NCI-H345 (cell line): ENCODE data around the gene CTSE.

Source experiments
- DNase-seq: peaks from one replicate; lab custom pipeline; 2025; lab: John Stamatoyannopoulos, UW

Gene CTSE

GRCh38 chr1:205991237-205991636 lies 32.5 kb downstream of the CTSE start:
- no peak for DNase-seq

- DNase-seq = no peak
Measured at GRCh38 chr1:205990226-205990625, 33.5 kb downstream of the CTSE start.

- DNase-seq = no peak
Measured at GRCh38 chr1:205989786-205990185, 33.9 kb downstream of the CTSE start.

- DNase-seq = no peak
Measured at GRCh38 chr1:205988585-205988995, 35.1 kb downstream of the CTSE start.

GRCh38 chr1:205986861-205987260 lies 36.8 kb downstream of the CTSE start:
- DNase-seq = no peak

GRCh38 chr1:205986292-205986691 lies 37.4 kb downstream of the CTSE start:
- DNase-seq = no peak

GRCh38 chr1:205985330-205986005 lies 38.2 kb downstream of the CTSE start:
- no peak for DNase-seq

- DNase-seq = no peak
Measured at GRCh38 chr1:205983925-205984725, 39.6 kb downstream of the CTSE start.

- no peak for DNase-seq
Measured at GRCh38 chr1:205981257-205981656, 42.4 kb downstream of the CTSE start.

- DNase-seq = no peak
Measured at GRCh38 chr1:205980237-205980870, 43.3 kb downstream of the CTSE start.

GRCh38 chr1:205979301-205979700 lies 44.4 kb downstream of the CTSE start:
- DNase-seq = no peak

- no peak for DNase-seq
Measured at GRCh38 chr1:205978676-205979075, 45.0 kb downstream of the CTSE start.

GRCh38 chr1:205977402-205978014 lies 46.2 kb downstream of the CTSE start:
- DNase-seq = peak; percentile 79

- peak; percentile 55 for DNase-seq
Measured at GRCh38 chr1:205976708-205977401, 46.8 kb downstream of the CTSE start.

GRCh38 chr1:205976036-205976435 lies 47.7 kb downstream of the CTSE start:
- DNase-seq = no peak

- no peak for DNase-seq
Measured at GRCh38 chr1:205975387-205975998, 48.2 kb downstream of the CTSE start.

GRCh38 chr1:205974712-205975111 lies 49.0 kb downstream of the CTSE start:
- DNase-seq = no peak

- no peak for DNase-seq
Measured at GRCh38 chr1:205973377-205974232, 50.1 kb downstream of the CTSE start.

- DNase-seq = no peak
Measured at GRCh38 chr1:205972491-205973168, 51.1 kb downstream of the CTSE start.

GRCh38 chr1:205972081-205972480 lies 51.6 kb downstream of the CTSE start:
- DNase-seq = no peak
